Measurements from ENCODE around the gene PRKN. TPM values are rescaled to one million over a fixed set of nuclear protein-coding genes. Genes with fewer than 3 reads are reported as not detected.

Gene PRKN
- total and polyA plus RNA-seq, 2 donors = 3.5 to 6.5 TPM

DNA sequence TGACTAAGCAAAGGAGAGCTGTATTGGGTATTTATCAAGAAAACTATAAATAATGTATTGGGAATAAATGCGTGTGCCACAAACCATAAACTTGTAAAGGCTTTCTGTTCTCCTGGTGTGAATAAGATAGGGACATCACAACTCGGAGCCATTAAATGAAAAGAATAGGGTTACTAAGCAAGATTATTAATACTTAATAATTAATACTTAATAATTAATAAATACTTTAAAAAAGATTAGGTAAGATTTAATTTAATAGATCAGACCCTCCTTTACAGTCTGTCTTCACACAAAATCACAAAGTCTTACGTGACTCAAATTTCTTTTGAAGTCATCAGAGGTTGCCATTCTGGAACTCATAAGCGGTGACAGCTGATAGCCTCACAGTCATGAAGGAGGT is 648.9 kb downstream of the PRKN start:
- H3K27ac ChIP-seq (ENCODE audit: low read depth) = no peak overlapping the region
- WGBS = 68% methylated on average over 4 of the region's 4 CpGs
- H3K4me1 ChIP-seq (ENCODE audit: insufficient read depth) = no peaks in the 10 kb centered on the region
- DNase-seq (ENCODE audit: extremely low spot score) = no peak
- no peak overlapping the region for H3K4me3 ChIP-seq (ENCODE audit: low read depth, low read length)
- H3K36me3 ChIP-seq (ENCODE audit: insufficient read depth) = no peaks in the 10 kb centered on the region

- H3K4me3 ChIP-seq (ENCODE audit: low read depth, low read length) = no peak overlapping the region
- WGBS = 76% methylated on average over 3 of the region's 3 CpGs
- H3K36me3 ChIP-seq (ENCODE audit: insufficient read depth) = no peaks in the 10 kb centered on the region
- H3K27ac ChIP-seq (ENCODE audit: low read depth) = no peak overlapping the region
- DNase-seq (ENCODE audit: extremely low spot score) = no peak
- no peaks in the 10 kb centered on the region for H3K4me1 ChIP-seq (ENCODE audit: insufficient read depth)
Measured at GRCh38 chr6:162078126-162078525, 649.4 kb downstream of the PRKN start.

DNA sequence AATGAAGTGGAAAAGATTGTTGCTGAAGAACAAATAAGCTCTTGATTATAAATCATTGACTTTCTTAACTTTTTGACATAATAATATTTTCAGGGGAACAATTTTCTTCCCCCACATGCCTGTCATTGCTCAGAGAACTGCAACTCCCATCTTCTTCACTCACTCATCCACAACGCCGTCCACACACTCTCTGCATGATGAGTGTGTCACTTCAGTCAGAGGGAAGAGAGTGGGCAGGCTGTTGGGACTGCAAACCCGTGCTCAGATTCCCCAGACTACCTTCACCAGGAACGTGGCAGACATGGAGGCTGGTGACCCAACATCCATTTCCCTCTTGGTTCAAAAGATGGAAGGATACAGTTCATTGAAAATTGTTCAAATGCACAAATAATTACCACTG is 650.8 kb downstream of the PRKN start:
- no peak overlapping the region for H3K4me3 ChIP-seq (ENCODE audit: low read depth, low read length)
- DNase-seq (ENCODE audit: extremely low spot score) = no peak
- WGBS = 83% methylated on average over 4 of the region's 4 CpGs
- H3K36me3 ChIP-seq (ENCODE audit: insufficient read depth) = no peaks in the 10 kb centered on the region
- H3K4me1 ChIP-seq (ENCODE audit: insufficient read depth) = no peaks in the 10 kb centered on the region
- no peak overlapping the region for H3K27ac ChIP-seq (ENCODE audit: low read depth)

DNA sequence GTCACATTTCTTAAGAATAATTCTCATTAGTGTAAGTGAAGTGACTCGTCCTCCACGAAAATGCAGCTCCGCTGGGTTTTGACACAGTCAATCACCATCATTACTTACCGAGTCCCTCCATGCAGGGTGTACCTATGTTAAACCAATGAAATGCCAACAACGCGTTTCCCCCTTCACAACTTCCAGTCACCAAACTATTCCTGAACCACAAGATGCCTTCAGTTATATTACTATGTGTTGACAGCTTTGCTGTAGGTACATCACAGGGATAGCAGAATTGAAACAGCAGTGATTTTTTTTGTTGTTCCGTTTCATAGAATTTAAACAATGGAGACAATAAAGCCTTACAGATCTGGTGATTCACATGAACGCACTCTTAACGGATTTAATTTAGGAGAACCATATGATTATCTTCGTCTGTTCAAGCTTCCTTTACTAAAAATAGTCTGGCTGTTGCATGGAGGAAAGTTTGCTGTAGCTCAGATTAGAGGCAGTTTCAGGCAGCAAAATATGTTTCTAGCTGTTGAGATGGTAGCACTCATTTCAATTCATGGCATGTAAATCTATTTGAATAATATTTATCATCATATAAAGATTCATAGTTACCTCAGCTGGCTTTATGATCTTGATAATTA is 652.8 kb downstream of the PRKN start:
- H3K36me3 ChIP-seq (ENCODE audit: insufficient read depth) = no peaks in the 10 kb centered on the region
- no peaks in the 10 kb centered on the region for H3K4me1 ChIP-seq (ENCODE audit: insufficient read depth)
- 85% methylated on average over 10 of the region's 10 CpGs for WGBS
- DNase-seq (ENCODE audit: extremely low spot score) = no peak
- H3K4me3 ChIP-seq (ENCODE audit: low read depth, low read length) = no peak overlapping the region
- H3K27ac ChIP-seq (ENCODE audit: low read depth) = no peak overlapping the region

GRCh38 chr6:162070639-162071038 is 656.9 kb downstream of the PRKN start:
- no peak overlapping the region for H3K4me3 ChIP-seq (ENCODE audit: low read depth, low read length)
- no peaks in the 10 kb centered on the region for H3K4me1 ChIP-seq (ENCODE audit: insufficient read depth)
- no peak overlapping the region for H3K27ac ChIP-seq (ENCODE audit: low read depth)
- 79% methylated on average over 5 of the region's 5 CpGs for WGBS
- no peak for DNase-seq (ENCODE audit: extremely low spot score)
- no peaks in the 10 kb centered on the region for H3K36me3 ChIP-seq (ENCODE audit: insufficient read depth)

DNA sequence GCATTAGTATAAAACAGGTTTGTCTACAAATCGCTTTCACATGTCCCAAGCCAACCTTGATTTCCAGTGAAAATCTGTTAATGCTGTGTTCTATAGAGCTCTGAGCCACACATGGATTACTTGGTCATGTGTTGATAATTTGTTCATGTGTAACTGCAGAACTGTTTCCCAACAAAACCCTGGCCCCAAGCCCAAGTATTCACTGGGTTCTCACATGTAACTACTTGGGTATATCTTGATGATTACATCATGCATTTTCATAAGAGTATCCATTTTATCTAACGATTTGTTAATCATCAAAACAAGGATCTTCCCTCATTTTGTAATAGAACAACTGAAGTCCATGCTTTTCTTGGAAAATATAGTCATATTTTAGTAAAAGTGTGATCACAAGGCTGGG is 657.6 kb downstream of the PRKN start:
- no peaks in the 10 kb centered on the region for H3K36me3 ChIP-seq (ENCODE audit: insufficient read depth)
- H3K4me3 ChIP-seq (ENCODE audit: low read depth, low read length) = no peak overlapping the region
- DNase-seq (ENCODE audit: extremely low spot score) = no peak
- no peaks in the 10 kb centered on the region for H3K4me1 ChIP-seq (ENCODE audit: insufficient read depth)
- no peak overlapping the region for H3K27ac ChIP-seq (ENCODE audit: low read depth)
- WGBS = 95% methylated on average over 2 of the region's 2 CpGs

- DNase-seq (ENCODE audit: extremely low spot score) = no peak
- no peaks in the 10 kb centered on the region for H3K4me1 ChIP-seq (ENCODE audit: insufficient read depth)
- 70% methylated on average over 4 of the region's 4 CpGs for WGBS
- H3K36me3 ChIP-seq (ENCODE audit: insufficient read depth) = no peaks in the 10 kb centered on the region
- H3K27ac ChIP-seq (ENCODE audit: low read depth) = no peak overlapping the region
- no peak overlapping the region for H3K4me3 ChIP-seq (ENCODE audit: low read depth, low read length)
Measured at GRCh38 chr6:162068340-162068739, 659.2 kb downstream of the PRKN start.

DNA sequence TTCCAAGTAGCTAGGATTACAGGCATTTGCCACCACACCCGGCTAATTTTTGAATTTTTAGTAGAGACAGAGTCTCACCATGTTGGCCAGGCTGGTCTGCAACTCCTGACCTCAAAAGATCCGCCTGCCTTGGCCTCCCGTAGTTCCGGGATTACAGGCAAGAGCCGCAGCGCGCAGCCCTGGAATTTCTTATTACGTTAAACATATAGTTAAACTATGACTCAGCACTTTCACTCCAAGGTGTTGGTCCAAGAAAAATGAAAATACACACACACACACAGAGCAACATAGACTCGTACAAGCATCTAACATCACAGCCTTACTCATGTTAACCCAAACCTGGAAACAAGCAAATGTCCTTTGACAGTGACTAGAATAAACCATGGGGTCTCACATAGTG is 663.9 kb downstream of the PRKN start:
- no peak for DNase-seq (ENCODE audit: extremely low spot score)
- H3K36me3 ChIP-seq (ENCODE audit: insufficient read depth) = no peaks in the 10 kb centered on the region
- H3K27ac ChIP-seq (ENCODE audit: low read depth) = no peak overlapping the region
- no peaks in the 10 kb centered on the region for H3K4me1 ChIP-seq (ENCODE audit: insufficient read depth)
- 91% methylated on average over 9 of the region's 9 CpGs for WGBS
- H3K4me3 ChIP-seq (ENCODE audit: low read depth, low read length) = no peak overlapping the region

GRCh38 chr6:162058281-162058875 is 669.2 kb downstream of the PRKN start:
- Histone ChIP-seq H3K36me3 (ENCODE audit: insufficient read depth) (no peaks in the 10 kb centered on the region), H3K4me3 (ENCODE audit: low read depth, low read length) (no peak overlapping the region), H3K4me1 (ENCODE audit: insufficient read depth) (no peaks in the 10 kb centered on the region), H3K27ac (ENCODE audit: low read depth) (no peak overlapping the region)
- 85% methylated on average over 11 of the region's 11 CpGs for WGBS
- no peak for DNase-seq (ENCODE audit: extremely low spot score)

GRCh38 chr6:162056745-162057144 is 670.8 kb downstream of the PRKN start:
- no peak for DNase-seq (ENCODE audit: extremely low spot score)
- WGBS = 40% methylated on average over 8 of the region's 8 CpGs
- Histone ChIP-seq H3K4me3 (ENCODE audit: low read depth, low read length) (no peak overlapping the region), H3K36me3 (ENCODE audit: insufficient read depth) (no peaks in the 10 kb centered on the region), H3K27ac (ENCODE audit: low read depth) (no peak overlapping the region), H3K4me1 (ENCODE audit: insufficient read depth) (no peaks in the 10 kb centered on the region)

GRCh38 chr6:162056061-162056460 is 671.5 kb downstream of the PRKN start:
- Histone ChIP-seq H3K27ac (ENCODE audit: low read depth) (no peak overlapping the region), H3K36me3 (ENCODE audit: insufficient read depth) (no peaks in the 10 kb centered on the region), H3K4me1 (ENCODE audit: insufficient read depth) (no peaks in the 10 kb centered on the region), H3K4me3 (ENCODE audit: low read depth, low read length) (no peak overlapping the region)
- DNase-seq (ENCODE audit: extremely low spot score) = no peak
- 97% methylated on average over 11 of the region's 11 CpGs for WGBS

DNA sequence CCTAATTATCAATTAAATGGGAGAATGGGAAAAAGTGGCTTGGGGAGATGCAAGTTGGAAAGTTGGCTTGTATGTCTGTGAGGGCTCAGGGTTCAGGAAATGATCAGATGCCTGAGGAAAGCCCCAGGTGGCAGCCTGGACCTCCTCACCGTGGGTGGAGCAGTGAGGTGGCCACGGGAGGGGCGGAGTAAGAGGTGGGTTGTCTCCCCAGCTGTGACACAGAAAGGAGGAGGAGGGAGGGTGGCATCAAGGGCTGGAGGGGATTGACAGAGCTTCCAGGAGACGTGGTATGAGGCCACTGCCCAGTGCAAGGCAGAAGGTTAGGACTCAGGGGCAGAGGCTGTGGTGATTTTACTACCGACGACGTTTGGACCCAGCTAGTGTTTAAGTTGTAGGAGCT is 672.2 kb downstream of the PRKN start:
- Histone ChIP-seq H3K4me1 (ENCODE audit: insufficient read depth) (no peaks in the 10 kb centered on the region), H3K36me3 (ENCODE audit: insufficient read depth) (no peaks in the 10 kb centered on the region), H3K27ac (ENCODE audit: low read depth) (no peak overlapping the region), H3K4me3 (ENCODE audit: low read depth, low read length) (no peak overlapping the region)
- DNase-seq (ENCODE audit: extremely low spot score) = no peak
- WGBS = 79% methylated on average over 7 of the region's 7 CpGs

- WGBS = 51% methylated on average over 7 of the region's 7 CpGs
- DNase-seq (ENCODE audit: extremely low spot score) = no peak
- H3K36me3 ChIP-seq (ENCODE audit: insufficient read depth) = no peaks in the 10 kb centered on the region
- H3K4me1 ChIP-seq (ENCODE audit: insufficient read depth) = no peaks in the 10 kb centered on the region
- no peak overlapping the region for H3K4me3 ChIP-seq (ENCODE audit: low read depth, low read length)
- no peak overlapping the region for H3K27ac ChIP-seq (ENCODE audit: low read depth)
Measured at GRCh38 chr6:162053084-162053483, 674.5 kb downstream of the PRKN start.

GRCh38 chr6:162050579-162050978 is 677.0 kb downstream of the PRKN start:
- Histone ChIP-seq H3K4me3 (ENCODE audit: low read depth, low read length) (no peak overlapping the region), H3K27ac (ENCODE audit: low read depth) (no peak overlapping the region), H3K36me3 (ENCODE audit: insufficient read depth) (no peaks in the 10 kb centered on the region), H3K4me1 (ENCODE audit: insufficient read depth) (no peaks in the 10 kb centered on the region)
- DNase-seq (ENCODE audit: extremely low spot score) = no peak
- 84% methylated on average over 8 of the region's 8 CpGs for WGBS

DNA sequence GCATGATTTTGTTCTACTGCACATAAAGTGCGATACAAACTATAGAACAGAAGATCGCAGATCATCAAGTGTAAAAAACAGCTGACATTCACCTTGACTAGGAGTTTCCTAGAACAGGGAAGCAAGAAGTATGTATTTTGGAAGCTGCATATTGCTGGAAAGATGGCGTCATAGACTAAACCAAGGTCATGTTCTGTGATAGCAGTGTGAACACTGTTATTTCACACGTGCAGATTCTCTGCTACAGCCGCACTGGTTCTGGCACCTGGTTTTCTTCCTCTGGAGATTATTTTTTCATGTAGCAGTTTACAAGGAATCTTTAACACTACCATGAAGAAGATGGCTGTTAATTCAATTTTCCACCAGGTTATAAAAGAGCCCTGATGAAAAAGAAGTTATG is 681.2 kb downstream of the PRKN start:
- Histone ChIP-seq H3K4me1 (ENCODE audit: insufficient read depth) (no peaks in the 10 kb centered on the region), H3K36me3 (ENCODE audit: insufficient read depth) (no peaks in the 10 kb centered on the region), H3K4me3 (ENCODE audit: low read depth, low read length) (no peak overlapping the region), H3K27ac (ENCODE audit: low read depth) (no peak overlapping the region)
- no peak for DNase-seq (ENCODE audit: extremely low spot score)
- 87% methylated on average over 5 of the region's 5 CpGs for WGBS
